Esophagus muscularis mucosa (tissue), 4 donors: Measurements from ENCODE around the gene UNC119B.

ENCODE experiments used
- EP300 ChIP-seq: sonication (generic); formaldehyde crosslinking; IDR thresholded peaks from one replicate; pipeline ENCODE4 v1.6.1; 2017; ENCODE audit warnings: antibody characterized with exemption
- POLR2A ChIP-seq: fragments of 450-650 bp; IDR thresholded peaks from one replicate; pipeline ENCODE4 v1.6.1; 2017; ENCODE audit warnings: antibody characterized with exemption, moderate library complexity, mild to moderate bottlenecking, low read depth
- TF ChIP-seq, protein P1 (sequence below), 3 experiments: fragments of 200-600 bp in 2 of 3; fragments of 450-650 bp in 1 of 3; sonication (generic) in 2 of 3; IDR thresholded peaks; one replicate each; pipeline ENCODE4 v1.5.1; 2017 to 2019; ENCODE audit warnings: antibody characterized with exemption in 3 of 3, mild to moderate bottlenecking in 2 of 3, moderate library complexity in 1 of 3

- TF ChIP-seq, protein P1, sequence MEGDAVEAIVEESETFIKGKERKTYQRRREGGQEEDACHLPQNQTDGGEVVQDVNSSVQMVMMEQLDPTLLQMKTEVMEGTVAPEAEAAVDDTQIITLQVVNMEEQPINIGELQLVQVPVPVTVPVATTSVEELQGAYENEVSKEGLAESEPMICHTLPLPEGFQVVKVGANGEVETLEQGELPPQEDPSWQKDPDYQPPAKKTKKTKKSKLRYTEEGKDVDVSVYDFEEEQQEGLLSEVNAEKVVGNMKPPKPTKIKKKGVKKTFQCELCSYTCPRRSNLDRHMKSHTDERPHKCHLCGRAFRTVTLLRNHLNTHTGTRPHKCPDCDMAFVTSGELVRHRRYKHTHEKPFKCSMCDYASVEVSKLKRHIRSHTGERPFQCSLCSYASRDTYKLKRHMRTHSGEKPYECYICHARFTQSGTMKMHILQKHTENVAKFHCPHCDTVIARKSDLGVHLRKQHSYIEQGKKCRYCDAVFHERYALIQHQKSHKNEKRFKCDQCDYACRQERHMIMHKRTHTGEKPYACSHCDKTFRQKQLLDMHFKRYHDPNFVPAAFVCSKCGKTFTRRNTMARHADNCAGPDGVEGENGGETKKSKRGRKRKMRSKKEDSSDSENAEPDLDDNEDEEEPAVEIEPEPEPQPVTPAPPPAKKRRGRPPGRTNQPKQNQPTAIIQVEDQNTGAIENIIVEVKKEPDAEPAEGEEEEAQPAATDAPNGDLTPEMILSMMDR (IDR thresholded peaks at IDR 0.05): no peak
- TF ChIP-seq POLR2A (no peak), EP300 (no peak)
Observed at GRCh38 chr12:120741476-120742421, 31.5 kb downstream of the UNC119B start.
